SK-N-SH treated with all-trans-retinoic acid at 6 μM for 48 hours (cell line): ENCODE results near the gene SCYGR3.

Experiments used
- ATAC-seq: fragments of 200-7000 bp; cut with Tn5 transposase; 3 replicates; pipeline ENCODE4 v1.9.1; 2020; ENCODE audit warnings: mild to moderate bottlenecking, moderate library complexity
- ARNTL ChIP-seq: fragments of 450-650 bp; formaldehyde crosslinking; IDR thresholded peaks from 2 replicates; pipeline ENCODE4 v1.5.0; 2020; ENCODE audit warnings: low read depth, mild to moderate bottlenecking, moderate library complexity, borderline replicate concordance
- BACH2 ChIP-seq: fragments of 250-450 bp; sonication (Bioruptor Pico); IDR thresholded peaks from 2 replicates; pipeline ENCODE4 v1.9.0; 2021; ENCODE audit warnings: mild to moderate bottlenecking, borderline replicate concordance
- CREB5 ChIP-seq: fragments of 250-450 bp; sonication (Bioruptor Pico); IDR thresholded peaks from 2 replicates; pipeline ENCODE4 v1.5.1; 2020; ENCODE audit warnings: low read depth, mild to moderate bottlenecking, moderate library complexity
- CSDC2 ChIP-seq: fragments of 250-450 bp; sonication (Bioruptor Pico); IDR thresholded peaks from 2 replicates; pipeline ENCODE4 v1.5.0; 2020; ENCODE audit warnings: mild to moderate bottlenecking, moderate library complexity
- ESRRG ChIP-seq: fragments of 250-450 bp; sonication (Bioruptor Pico); IDR thresholded peaks from 2 replicates; pipeline ENCODE4 v1.6.1; 2021; ENCODE audit warnings: mild to moderate bottlenecking
- GLIS3 ChIP-seq: fragments of 250-450 bp; sonication (Bioruptor Pico); IDR thresholded peaks from 2 replicates; pipeline ENCODE4 v1.5.0; 2020; ENCODE audit warnings: mild to moderate bottlenecking, moderate library complexity
- ISL1 ChIP-seq: fragments of 250-450 bp; sonication (Bioruptor Pico); IDR thresholded peaks from 2 replicates; pipeline ENCODE4 v2.1.2; 2022; ENCODE audit warnings: mild to moderate bottlenecking, moderate library complexity
- OSR1 ChIP-seq: fragments of 250-450 bp; sonication (Bioruptor Pico); IDR thresholded peaks from 2 replicates; pipeline ENCODE4 v1.8.0; 2022; ENCODE audit warnings: moderate library complexity, mild to moderate bottlenecking, inconsistent platforms
- POU6F1 ChIP-seq: fragments of 250-450 bp; sonication (Bioruptor Pico); IDR thresholded peaks from 2 replicates; pipeline ENCODE4 v1.8.0; 2021; ENCODE audit warnings: low read depth, mild to moderate bottlenecking, moderate library complexity, borderline replicate concordance
- PPARA ChIP-seq: fragments of 250-450 bp; sonication (Bioruptor Pico); IDR thresholded peaks from 2 replicates; pipeline ENCODE4 v1.5.0; 2020; ENCODE audit warnings: mild to moderate bottlenecking, borderline replicate concordance
- RARB ChIP-seq: fragments of 250-450 bp; sonication (Bioruptor Pico); IDR thresholded peaks from 2 replicates; pipeline ENCODE4 v1.8.0; 2021; ENCODE audit warnings: mild to moderate bottlenecking, moderate library complexity
- SNAI2 ChIP-seq: fragments of 250-450 bp; sonication (Bioruptor Pico); IDR thresholded peaks from 2 replicates; pipeline ENCODE4 v1.5.0; 2020; ENCODE audit warnings: mild to moderate bottlenecking, moderate library complexity
- TCF4 ChIP-seq: fragments of 250-450 bp; sonication (Bioruptor Pico); IDR thresholded peaks from 2 replicates; pipeline ENCODE4 v1.8.0; 2021; ENCODE audit warnings: mild to moderate bottlenecking, moderate library complexity, borderline replicate concordance
- TOX ChIP-seq: fragments of 250-450 bp; sonication (Bioruptor Pico); IDR thresholded peaks from 2 replicates; pipeline ENCODE4 v1.8.0; 2021; ENCODE audit warnings: mild to moderate bottlenecking, moderate library complexity, borderline replicate concordance
- ZFP3 ChIP-seq: fragments of 250-450 bp; sonication (Bioruptor Pico); IDR thresholded peaks from 2 replicates; pipeline ENCODE4 v1.5.0; 2020; ENCODE audit warnings: mild to moderate bottlenecking, moderate library complexity
- ZFP30 ChIP-seq: fragments of 450-650 bp; formaldehyde crosslinking; IDR thresholded peaks from 2 replicates; pipeline ENCODE4 v1.5.0; 2022; ENCODE audit warnings: mild to moderate bottlenecking, moderate library complexity
- ZNF565 ChIP-seq: fragments of 450-650 bp; formaldehyde crosslinking; conservative IDR thresholded peaks from 2 replicates; pipeline ENCODE4 v1.5.0; 2020; ENCODE audit warnings: low read depth, mild to moderate bottlenecking, moderate library complexity
- ZNF70 ChIP-seq: fragments of 450-650 bp; formaldehyde crosslinking; IDR thresholded peaks from 2 replicates; pipeline ENCODE4 v1.5.0; 2020; ENCODE audit warnings: mild to moderate bottlenecking, moderate library complexity
- ZNF8 ChIP-seq: fragments of 450-650 bp; formaldehyde crosslinking; IDR thresholded peaks from 2 replicates; pipeline ENCODE4 v1.5.0; 2020; ENCODE audit warnings: mild to moderate bottlenecking, moderate library complexity
- TF ChIP-seq, protein P1 (sequence below): fragments of 250-450 bp; sonication (Bioruptor Pico); IDR thresholded peaks from 2 replicates; pipeline ENCODE4 v1.8.0; 2020; ENCODE audit warnings: mild to moderate bottlenecking, moderate library complexity, borderline replicate concordance
- TF ChIP-seq, protein P2 (sequence below): fragments of 250-450 bp; sonication (Bioruptor Pico); IDR thresholded peaks from 2 replicates; pipeline ENCODE4 v1.5.0; 2020; ENCODE audit warnings: mild to moderate bottlenecking, moderate library complexity

SCYGR3 gene

GRCh38 chr2:227653419-227653818, 38.8 kb upstream of the SCYGR3 start:
- ATAC-seq = no peak
- no peak for TF ChIP-seq OSR1 (CRISPR knock-in tag)
- TF ChIP-seq POU6F1 (CRISPR knock-in tag) = no peak

DNA sequence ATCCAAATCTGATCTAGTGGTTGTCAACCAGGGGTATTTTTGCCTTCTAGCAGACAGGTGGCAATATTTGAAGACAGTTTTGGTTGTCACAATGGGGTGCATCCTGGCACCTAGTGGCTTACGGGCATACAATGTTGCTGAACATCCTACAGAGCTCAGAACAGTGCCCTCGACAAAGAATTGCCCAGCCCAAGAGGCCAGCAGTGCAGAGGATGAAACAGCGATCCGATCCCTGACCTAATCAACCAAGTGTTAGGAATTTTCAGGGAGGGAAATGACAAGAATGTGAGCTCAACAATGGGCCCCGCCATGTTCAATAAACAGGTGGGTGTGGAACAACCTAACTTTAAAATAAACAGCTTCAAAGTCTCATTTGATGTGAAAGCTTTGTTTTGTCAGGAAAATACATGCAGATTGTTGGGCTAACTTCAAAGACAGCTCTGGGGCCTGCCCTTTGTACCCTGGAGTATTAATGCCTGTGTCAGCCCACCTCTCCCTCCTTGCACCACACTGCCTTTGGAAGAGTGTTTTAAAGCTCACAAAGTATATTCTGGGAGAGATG, 29.4 kb upstream of the SCYGR3 start:
- TF ChIP-seq ZNF8 (CRISPR knock-in tag) (no peak), CREB5 (CRISPR knock-in tag) (no peak), ZNF70 (CRISPR knock-in tag) (no peak), ZNF565 (no peak), ESRRG (CRISPR knock-in tag) (no peak), POU6F1 (CRISPR knock-in tag) (no peak), ARNTL (CRISPR knock-in tag) (no peak), ISL1 (CRISPR knock-in tag) (no peak), ZFP3 (CRISPR knock-in tag) (no peak), TOX (CRISPR knock-in tag) (no peak), BACH2 (no peak), PPARA (CRISPR knock-in tag) (no peak)
- TF ChIP-seq, protein P1, sequence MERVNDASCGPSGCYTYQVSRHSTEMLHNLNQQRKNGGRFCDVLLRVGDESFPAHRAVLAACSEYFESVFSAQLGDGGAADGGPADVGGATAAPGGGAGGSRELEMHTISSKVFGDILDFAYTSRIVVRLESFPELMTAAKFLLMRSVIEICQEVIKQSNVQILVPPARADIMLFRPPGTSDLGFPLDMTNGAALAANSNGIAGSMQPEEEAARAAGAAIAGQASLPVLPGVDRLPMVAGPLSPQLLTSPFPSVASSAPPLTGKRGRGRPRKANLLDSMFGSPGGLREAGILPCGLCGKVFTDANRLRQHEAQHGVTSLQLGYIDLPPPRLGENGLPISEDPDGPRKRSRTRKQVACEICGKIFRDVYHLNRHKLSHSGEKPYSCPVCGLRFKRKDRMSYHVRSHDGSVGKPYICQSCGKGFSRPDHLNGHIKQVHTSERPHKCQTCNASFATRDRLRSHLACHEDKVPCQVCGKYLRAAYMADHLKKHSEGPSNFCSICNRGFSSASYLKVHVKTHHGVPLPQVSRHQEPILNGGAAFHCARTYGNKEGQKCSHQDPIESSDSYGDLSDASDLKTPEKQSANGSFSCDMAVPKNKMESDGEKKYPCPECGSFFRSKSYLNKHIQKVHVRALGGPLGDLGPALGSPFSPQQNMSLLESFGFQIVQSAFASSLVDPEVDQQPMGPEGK (CRISPR knock-in tag) = no peak
- TF ChIP-seq, all 23 proteins: peak for 0
- ATAC-seq = no peak

DNA sequence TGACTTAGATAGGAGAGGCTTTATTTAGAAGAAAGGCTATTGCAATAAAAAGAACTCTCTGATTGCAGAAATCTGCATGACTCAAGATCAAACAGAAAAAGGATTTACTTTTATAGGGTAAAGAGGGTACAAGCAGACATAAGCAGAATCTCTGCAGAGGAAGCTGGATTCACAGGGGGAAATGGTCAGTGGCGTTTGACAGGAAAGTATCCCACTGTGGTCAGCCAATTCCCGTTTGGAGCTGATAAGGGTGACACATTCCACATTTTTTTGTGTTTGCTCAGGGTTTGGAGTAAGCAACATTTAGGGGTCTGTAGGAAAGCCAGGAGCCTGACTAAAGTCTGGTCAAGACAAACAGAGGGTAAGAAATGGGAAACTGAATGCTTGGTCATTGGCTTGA, 28.0 kb upstream of the SCYGR3 start:
- no peak for ATAC-seq
- TF ChIP-seq ZFP3 (CRISPR knock-in tag) = no peak
- TF ChIP-seq CSDC2 = no peak
- TF ChIP-seq OSR1 (CRISPR knock-in tag) = no peak
- no peak for TF ChIP-seq ARNTL (CRISPR knock-in tag)
- TF ChIP-seq GLIS3 (CRISPR knock-in tag) = no peak
- no peak for TF ChIP-seq SNAI2 (CRISPR knock-in tag)
- no peak for TF ChIP-seq CREB5 (CRISPR knock-in tag)
- TF ChIP-seq, protein P2, sequence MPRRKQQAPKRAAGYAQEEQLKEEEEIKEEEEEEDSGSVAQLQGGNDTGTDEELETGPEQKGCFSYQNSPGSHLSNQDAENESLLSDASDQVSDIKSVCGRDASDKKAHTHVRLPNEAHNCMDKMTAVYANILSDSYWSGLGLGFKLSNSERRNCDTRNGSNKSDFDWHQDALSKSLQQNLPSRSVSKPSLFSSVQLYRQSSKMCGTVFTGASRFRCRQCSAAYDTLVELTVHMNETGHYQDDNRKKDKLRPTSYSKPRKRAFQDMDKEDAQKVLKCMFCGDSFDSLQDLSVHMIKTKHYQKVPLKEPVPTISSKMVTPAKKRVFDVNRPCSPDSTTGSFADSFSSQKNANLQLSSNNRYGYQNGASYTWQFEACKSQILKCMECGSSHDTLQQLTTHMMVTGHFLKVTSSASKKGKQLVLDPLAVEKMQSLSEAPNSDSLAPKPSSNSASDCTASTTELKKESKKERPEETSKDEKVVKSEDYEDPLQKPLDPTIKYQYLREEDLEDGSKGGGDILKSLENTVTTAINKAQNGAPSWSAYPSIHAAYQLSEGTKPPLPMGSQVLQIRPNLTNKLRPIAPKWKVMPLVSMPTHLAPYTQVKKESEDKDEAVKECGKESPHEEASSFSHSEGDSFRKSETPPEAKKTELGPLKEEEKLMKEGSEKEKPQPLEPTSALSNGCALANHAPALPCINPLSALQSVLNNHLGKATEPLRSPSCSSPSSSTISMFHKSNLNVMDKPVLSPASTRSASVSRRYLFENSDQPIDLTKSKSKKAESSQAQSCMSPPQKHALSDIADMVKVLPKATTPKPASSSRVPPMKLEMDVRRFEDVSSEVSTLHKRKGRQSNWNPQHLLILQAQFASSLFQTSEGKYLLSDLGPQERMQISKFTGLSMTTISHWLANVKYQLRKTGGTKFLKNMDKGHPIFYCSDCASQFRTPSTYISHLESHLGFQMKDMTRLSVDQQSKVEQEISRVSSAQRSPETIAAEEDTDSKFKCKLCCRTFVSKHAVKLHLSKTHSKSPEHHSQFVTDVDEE = no peak
- TF ChIP-seq ZFP30 = no peak
- no peak for TF ChIP-seq PPARA (CRISPR knock-in tag)
- no peak for TF ChIP-seq ZNF70 (CRISPR knock-in tag)
- no peak for TF ChIP-seq TCF4 (CRISPR knock-in tag)
- no peak for TF ChIP-seq POU6F1 (CRISPR knock-in tag)
- TF ChIP-seq ESRRG (CRISPR knock-in tag) = no peak
- no peak for TF ChIP-seq RARB (CRISPR knock-in tag)
